Measurements from ENCODE around the gene PRSS8. TPM values are rescaled to one million over a fixed set of nuclear protein-coding genes. Genes with fewer than 3 reads are reported as not detected.
"Not testable (repeated sequence)": the region's sequence is repeated elsewhere in the genome, so short reads cannot be mapped to it uniquely, and the experiment has no call there.

PRSS8 gene
- total RNA-seq, 1 experiment from 2014 or later: 108 TPM

GRCh38 chr16:31106509-31107464, 28.7 kb downstream of the PRSS8 start:
- Mint-ChIP-seq H3K9me3 (ENCODE audit: low read depth, unreplicated experiment) (no peaks in the 10 kb centered on the region), H3K27me3 (ENCODE audit: unreplicated experiment) (no peaks in the 10 kb centered on the region), H3K4me3 (ENCODE audit: low read depth, unreplicated experiment) (peak overlapping the region; percentile 64), H3K36me3 (ENCODE audit: insufficient read depth, unreplicated experiment) (peaks cover 30% of the 10 kb centered on the region), H3K4me1 (ENCODE audit: low read depth, unreplicated experiment) (peaks cover 23% of the 10 kb centered on the region), H3K27ac (ENCODE audit: unreplicated experiment) (no peak overlapping the region)
- BruUV-seq (replicated peaks): no TSS peak
- DNase-seq: no peak
- intact Hi-C loops (cut with micrococcal nuclease; ENCODE audit: unreplicated experiment): loop anchor here (5.0 kb wide), 1 partner anchor 41 kb away; no protein-coding TSS in a partner anchor
- CTCF ChIA-PET: interaction anchor here (0.7 kb wide), 1 partner anchor 16 kb away, joined by 3 read pairs; no protein-coding TSS in a partner anchor
- TF ChIP-seq CTCF (IDR thresholded peaks at IDR 0.05; ENCODE audit: unreplicated experiment): no peak

- CTCF ChIA-PET: no interaction called here
- BruUV-seq (replicated peaks): no TSS peak
- H3K36me3 Mint-ChIP-seq (ENCODE audit: insufficient read depth, unreplicated experiment): peaks cover 30% of the 10 kb centered on the region
- intact Hi-C loops (cut with micrococcal nuclease; ENCODE audit: unreplicated experiment): loop anchor here (5.0 kb wide), 1 partner anchor 42 kb away; no protein-coding TSS in a partner anchor
- peak; percentile 89 for DNase-seq
- H3K27me3 Mint-ChIP-seq (ENCODE audit: unreplicated experiment): no peaks in the 10 kb centered on the region
- peak overlapping the region; percentile 34 for H3K4me3 Mint-ChIP-seq (ENCODE audit: low read depth, unreplicated experiment)
- peak; percentile 92 for TF ChIP-seq CTCF (IDR thresholded peaks at IDR 0.05; ENCODE audit: unreplicated experiment)
- peaks cover 23% of the 10 kb centered on the region for H3K4me1 Mint-ChIP-seq (ENCODE audit: low read depth, unreplicated experiment)
- H3K27ac Mint-ChIP-seq (ENCODE audit: unreplicated experiment): no peak overlapping the region
- H3K9me3 Mint-ChIP-seq (ENCODE audit: low read depth, unreplicated experiment): no peaks in the 10 kb centered on the region
Measured at GRCh38 chr16:31105677-31106213, 29.8 kb downstream of the PRSS8 start.

- not testable (repeated sequence) for BruUV-seq (replicated peaks)
- CTCF ChIA-PET: interaction anchor here (0.7 to 2.1 kb wide), 4 partner anchors 9 to 16 kb away, joined by 3 to 15 read pairs (median 6); partner anchors contain the start of gene KAT8
Measured at GRCh38 chr16:31100876-31101641, 34.5 kb downstream of the PRSS8 start.

GRCh38 chr16:31099860-31100638, 35.5 kb downstream of the PRSS8 start:
- intact Hi-C loops (cut with micrococcal nuclease; ENCODE audit: unreplicated experiment): no loop called here
- no peak for DNase-seq
- no peaks in the 10 kb centered on the region for H3K27me3 Mint-ChIP-seq (ENCODE audit: unreplicated experiment)
- no TSS peak for BruUV-seq (replicated peaks)
- CTCF ChIA-PET: interaction anchor here (1.4 to 2.1 kb wide), 2 partner anchors 13 to 17 kb away, joined by 3 to 10 read pairs; partner anchors contain the start of gene KAT8
- H3K27ac Mint-ChIP-seq (ENCODE audit: unreplicated experiment): no peak overlapping the region
- peaks cover 12% of the 10 kb centered on the region for H3K4me1 Mint-ChIP-seq (ENCODE audit: low read depth, unreplicated experiment)
- H3K4me3 Mint-ChIP-seq (ENCODE audit: low read depth, unreplicated experiment): no peak overlapping the region
- H3K36me3 Mint-ChIP-seq (ENCODE audit: insufficient read depth, unreplicated experiment): peaks cover 10% of the 10 kb centered on the region
- no peak for TF ChIP-seq CTCF (IDR thresholded peaks at IDR 0.05; ENCODE audit: unreplicated experiment)
- peaks cover 9% of the 10 kb centered on the region for H3K9me3 Mint-ChIP-seq (ENCODE audit: low read depth, unreplicated experiment)

More at GRCh38 chr16:31100876-31101641, 34.5 kb downstream of the PRSS8 start:
- H3K27ac Mint-ChIP-seq (ENCODE audit: unreplicated experiment); DNase-seq; H3K4me1 Mint-ChIP-seq (ENCODE audit: low read depth, unreplicated experiment); H3K9me3 Mint-ChIP-seq (ENCODE audit: low read depth, unreplicated experiment); H3K36me3 Mint-ChIP-seq (ENCODE audit: insufficient read depth, unreplicated experiment); H3K4me3 Mint-ChIP-seq (ENCODE audit: low read depth, unreplicated experiment); intact Hi-C loops (cut with micrococcal nuclease; ENCODE audit: unreplicated experiment); H3K27me3 Mint-ChIP-seq (ENCODE audit: unreplicated experiment): not testable (repeated sequence)
